HepG2 (cell line): ENCODE data around the gene USP10. TPM values are rescaled to one million over a fixed set of nuclear protein-coding genes. Genes with fewer than 3 reads are reported as not detected.
"Not testable (repeated sequence)": the region's sequence is repeated elsewhere in the genome, so short reads cannot be mapped to it uniquely, and the experiment has no call there.

Source experiments
- ATAC-seq: fragments of 200-7000 bp; cut with Tn5 transposase; 3 replicates; pipeline ENCODE4 v1.9.1; 2020; ENCODE audit warnings: mild to moderate bottlenecking, moderate library complexity
- BruUV-seq: library from RNA; stranded (reverse); fragments of 400-500 nt; replicated peaks from 2 replicates; lab custom pipeline; 2021; lab: Mats Ljungman, UMichigan
- CTCF ChIA-PET: fragments of 300-600 bp; formaldehyde crosslinking; extraction: SDS; loops from one replicate; lab custom pipeline; 2021; ENCODE audit warnings: low total read pairs, inconsistent platforms, low intra/inter-chr PET ratio; lab: Yijun Ruan, JAX
- POLR2A ChIA-PET: fragments of 350-600 bp; sonication (Branson Sonifier 250); formaldehyde crosslinking; loops from one replicate; lab custom pipeline; 2020; ENCODE audit warnings: antibody characterized with exemption, inconsistent platforms; lab: Yijun Ruan, JAX
- DNase-seq: peaks from one replicate; pipeline ENCODE4 v3.0.0-alpha.2; 2015; ENCODE audit warnings: low spot score
- FAIRE-seq: peaks from 3 replicates; lab custom pipeline; 2011; peaks lifted over from hg19 to GRCh38; lab: Jason Lieb, UNC
- H2AFZ ChIP-seq: one replicate; pipeline ENCODE4 v1.6.1; 2011; ENCODE audit warnings: low read length, inconsistent platforms
- H3K27ac ChIP-seq: fragments of 300-600 bp; 3 replicates; pipeline ENCODE4 v1.8.0; 2011; ENCODE audit warnings: mixed run types, mild to moderate bottlenecking, mixed read lengths, low read length, inconsistent platforms; ENCODE audit not compliant: insufficient read depth; ENCODE audit errors: extremely low read length
- H3K27me3 ChIP-seq, 2 experiments: fragments of 200-600 bp in 1 of 2; 2 replicates in 1 of 2; 3 replicates in 1 of 2; pipeline versions ENCODE4 v1.6.0 to v1.8.0; 2011; ENCODE audit warnings: low read length in 2 of 2, mild to moderate bottlenecking in 2 of 2, moderate library complexity in 2 of 2, inconsistent platforms in 1 of 2; ENCODE audit not compliant: insufficient read depth in 2 of 2, control insufficient read depth in 1 of 2
- H3K36me3 ChIP-seq, 2 experiments: fragments of 200-600 bp in 1 of 2; replicated peaks in 1 of 2; 2 replicates in 1 of 2; 3 replicates in 1 of 2; pipeline versions ENCODE4 v1.5.1 to v1.8.0; 2011; ENCODE audit warnings: low read length in 2 of 2, inconsistent platforms in 1 of 2; ENCODE audit not compliant: insufficient read depth in 2 of 2, control insufficient read depth in 1 of 2
- H3K4me1 ChIP-seq: 2 replicates; pipeline ENCODE4 v1.5.1; 2012; ENCODE audit warnings: low read length, inconsistent platforms; ENCODE audit not compliant: insufficient read depth
- H3K4me2 ChIP-seq: 2 replicates; pipeline ENCODE4 v1.6.0; 2011; ENCODE audit warnings: low read depth, low read length, inconsistent platforms
- H3K4me3 ChIP-seq, 3 experiments: fragments of 200-600 bp in 1 of 3; sonication (generic), shearing (Covaris generic) in 1 of 3; replicated peaks in 1 of 3; 2 replicates each; pipeline ENCODE4 v1.5.1; 2011 to 2016; ENCODE audit warnings: low read length in 3 of 3, inconsistent platforms in 2 of 3, low read depth in 2 of 3, mild to moderate bottlenecking in 2 of 3, control low read depth in 1 of 3, mixed read lengths in 1 of 3; ENCODE audit not compliant: insufficient read depth in 1 of 3
- H3K79me2 ChIP-seq: one replicate; pipeline ENCODE4 v1.6.1; 2011; ENCODE audit warnings: low read length, inconsistent platforms; ENCODE audit not compliant: insufficient read depth
- H3K9ac ChIP-seq: 2 replicates; pipeline ENCODE4 v1.6.0; 2011; ENCODE audit warnings: mild to moderate bottlenecking, low read depth, low read length, inconsistent platforms; ENCODE audit not compliant: insufficient read depth
- H3K9me3 ChIP-seq: 2 replicates; pipeline ENCODE4 v1.5.1; 2012; ENCODE audit warnings: mild to moderate bottlenecking, low read length
- H4K20me1 ChIP-seq: 2 replicates; pipeline ENCODE4 v1.6.0; 2011; ENCODE audit warnings: inconsistent platforms, mild to moderate bottlenecking, low read length, moderate library complexity; ENCODE audit not compliant: insufficient read depth
- BRCA1 ChIP-seq: sonication (generic); formaldehyde crosslinking; IDR thresholded peaks from 2 replicates; pipeline ENCODE4 v1.4.0; 2020; ENCODE audit warnings: missing genetic modification reagents
- LCORL ChIP-seq, 2 experiments: fragments of 450-650 bp in 1 of 2; sonication (generic) in 1 of 2; formaldehyde crosslinking in 1 of 2; IDR thresholded peaks; 2 replicates each; pipeline versions ENCODE4 v1.5.0 to v1.6.1; 2017 to 2020; ENCODE audit warnings: antibody characterized with exemption in 1 of 2, missing genetic modification reagents in 1 of 2
- SMARCE1 ChIP-seq: fragments of 450-650 bp; IDR thresholded peaks from 2 replicates; pipeline ENCODE4 v1.6.1; 2017; ENCODE audit warnings: borderline replicate concordance
- SRSF1 ChIP-seq: fragments of 200-400 bp; formaldehyde crosslinking; optimal IDR thresholded peaks from 2 replicates; pipeline ENCODE3; 2017; ENCODE audit warnings: mild to moderate bottlenecking, low read depth, low read length, moderate library complexity
- ZBTB20 ChIP-seq: sonication (generic); formaldehyde crosslinking; IDR thresholded peaks from 2 replicates; pipeline ENCODE4 v1.8.1; 2023; ENCODE audit warnings: missing genetic modification reagents, low read depth, mild to moderate bottlenecking, borderline replicate concordance
- ZNF510 ChIP-seq: sonication (generic); formaldehyde crosslinking; IDR thresholded peaks from 2 replicates; pipeline ENCODE4 v1.4.0; 2020; ENCODE audit warnings: low read depth, mild to moderate bottlenecking, missing genetic modification reagents
- ZNF557 ChIP-seq: sonication (generic); formaldehyde crosslinking; IDR thresholded peaks from 2 replicates; pipeline ENCODE4 v1.4.0; 2020; ENCODE audit warnings: missing genetic modification reagents
- WGBS: methylation state at CpG from one replicate; pipeline ENCODE4 v1.1.6; 2017; ENCODE audit warnings: low lambda C conversion rate; 5-methylcytosine and 5-hydroxymethylcytosine counted together
- in situ Hi-C: cut with HindIII; loops from 2 replicates; pipeline ENCODE4 v1.10.0; 2017; ENCODE audit warnings: low pct_unique_long_range_greater_than_20kb; ENCODE audit not compliant: extremely low pct_ligation_motif_present
- intact Hi-C: fragments of 100-400 bp; cut with micrococcal nuclease; formaldehyde crosslinking; loops from one replicate; pipeline ENCODE4 v1.10.0; 2022; ENCODE audit not compliant: unreplicated experiment
- polyA plus RNA-seq, 8 experiments: library from polyadenylated mRNA; depleted of rRNA in 3 of 8; stranded (reverse) in 7 of 8; unstranded in 1 of 8; fragments of >200 nt; fragmentation: Illumina TruSeq in 4 of 8; extraction: Trizol in 4 of 8; gene quantifications; 2 replicates each; pipeline versions ENCODE4 v1.2.1 to v1.2.3, GENCODE V29; 2011 to 2016; ENCODE audit warnings: low read depth in 4 of 8, missing spikeins in 1 of 8, mixed read lengths in 1 of 8; ENCODE audit not compliant: insufficient read depth in 1 of 8
- total RNA-seq, 5 experiments: library from RNA; depleted of rRNA; stranded (reverse); fragments of >200 nt; fragmentation: Illumina TruSeq; extraction: Trizol; gene quantifications; 2 replicates each; pipeline ENCODE4 v1.2.3, GENCODE V29; 2016; ENCODE audit warnings: low read depth in 1 of 5
- TF ChIP-seq, protein P1 (sequence below): sonication (generic); formaldehyde crosslinking; IDR thresholded peaks from 2 replicates; pipeline ENCODE4 v1.4.0; 2020; ENCODE audit warnings: low read depth, mild to moderate bottlenecking, missing genetic modification reagents
- TF ChIP-seq, protein P2 (sequence below): sonication (generic); formaldehyde crosslinking; IDR thresholded peaks from 2 replicates; pipeline ENCODE4 v1.8.0; 2023; ENCODE audit warnings: mild to moderate bottlenecking, missing genetic modification reagents
- TF ChIP-seq, protein P3 (sequence below): IDR thresholded peaks from 2 replicates; pipeline ENCODE4 v1.6.1; 2016; ENCODE audit warnings: low read depth, missing genetic modification reagents, missing compliant biosample characterization

Gene USP10
- total and polyA plus RNA-seq, 2 of the 13 experiments (the other 11 are each of a cell fraction or from before 2014, with no cell fraction given) = 79.1 to 122 TPM

DNA sequence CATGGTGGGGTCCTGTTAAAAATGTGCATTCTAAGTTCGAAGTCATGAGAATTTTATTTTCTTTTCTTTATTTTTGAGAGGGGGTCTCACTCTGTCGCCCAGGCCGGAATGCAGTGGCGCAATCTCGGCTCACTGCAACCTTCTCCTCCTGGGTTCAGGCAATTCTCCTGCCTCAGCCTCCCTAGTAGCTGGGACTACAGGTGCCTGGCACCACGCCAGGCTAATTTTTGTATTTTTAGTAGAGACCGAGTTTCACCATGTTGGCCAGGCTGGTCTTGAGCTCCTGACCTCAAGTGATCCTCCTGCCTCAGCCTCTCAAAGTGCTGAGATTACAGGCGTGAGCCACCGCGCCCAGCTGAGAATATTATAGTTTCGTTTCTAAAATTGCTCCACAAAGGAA, 48.4 kb downstream of the USP10 start:
- FAIRE-seq; intact Hi-C loops; H3K27me3 ChIP-seq; CTCF ChIA-PET; H3K4me2 ChIP-seq; BruUV-seq; H3K27ac ChIP-seq; H3K9me3 ChIP-seq; H3K4me3 ChIP-seq; H3K9ac ChIP-seq; H3K4me1 ChIP-seq; H2AFZ ChIP-seq; ATAC-seq; DNase-seq; TF ChIP-seq LCORL (CRISPR knock-in tag; IDR thresholded peaks at IDR 0.05): not testable (repeated sequence)
- peaks cover 26% of the 10 kb centered on the region for H4K20me1 ChIP-seq
- POLR2A ChIA-PET = interaction anchor here (0.7 kb wide), 1 partner anchor 86 kb away, joined by 3 read pairs; no protein-coding TSS in a partner anchor
- peaks cover 19 to 56% of the 10 kb centered on the region in 2 experiments for H3K36me3 ChIP-seq
- in situ Hi-C loops = loop anchor here (5.0 kb wide), 1 partner anchor 49 kb away; no protein-coding TSS in a partner anchor
- peaks cover 57% of the 10 kb centered on the region for H3K79me2 ChIP-seq
- TF ChIP-seq LCORL (IDR thresholded peaks at IDR 0.05) = peak; percentile 88
- WGBS = 98% methylated on average over 11 of the region's 11 CpGs

DNA sequence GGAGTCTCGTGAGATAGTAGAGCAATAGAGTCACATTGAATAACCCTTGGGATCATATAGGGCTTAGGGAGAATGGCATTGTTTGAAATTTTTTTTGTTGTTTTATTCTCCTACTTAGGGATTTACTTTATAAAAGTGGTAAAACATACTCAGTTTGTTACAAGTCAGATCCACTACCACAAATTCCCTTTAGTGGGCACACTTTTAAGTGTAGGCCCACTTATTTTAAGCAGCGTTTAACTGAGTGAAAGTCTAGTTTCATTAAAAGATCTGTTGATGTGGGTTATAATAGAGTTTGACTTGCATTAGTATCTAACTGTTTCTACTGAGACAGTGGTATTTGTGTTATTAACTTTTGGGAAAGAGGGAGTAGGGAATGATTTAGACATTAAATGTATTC, 49.3 kb downstream of the USP10 start:
- ATAC-seq = no peak
- no peak overlapping the region for H2AFZ ChIP-seq
- H3K27ac ChIP-seq = no peak overlapping the region
- H3K79me2 ChIP-seq = peaks cover 55% of the 10 kb centered on the region
- H3K4me1 ChIP-seq = peaks cover 5% of the 10 kb centered on the region
- BruUV-seq = no TSS peak
- no peak for FAIRE-seq
- no peak for DNase-seq
- ChIA-PET POLR2A (no interaction called here), CTCF (no interaction called here)
- intact Hi-C loops = no loop called here
- H3K27me3 ChIP-seq = no peaks in the 10 kb centered on the region
- H3K9ac ChIP-seq = no peak overlapping the region
- 98% methylated on average over 2 of the region's 2 CpGs for WGBS
- peaks cover 34% of the 10 kb centered on the region for H4K20me1 ChIP-seq
- in situ Hi-C loops = loop anchor here (5.0 kb wide), 1 partner anchor 48 kb away; no protein-coding TSS in a partner anchor
- H3K36me3 ChIP-seq = peaks cover 19 to 54% of the 10 kb centered on the region in 2 experiments
- no peak overlapping the region for H3K4me2 ChIP-seq
- H3K9me3 ChIP-seq = no peaks in the 10 kb centered on the region
- no peak overlapping the region for H3K4me3 ChIP-seq
- no peak for TF ChIP-seq ZNF557
- TF ChIP-seq ZNF510 (CRISPR knock-in tag) = no peak
- TF ChIP-seq, protein P1, sequence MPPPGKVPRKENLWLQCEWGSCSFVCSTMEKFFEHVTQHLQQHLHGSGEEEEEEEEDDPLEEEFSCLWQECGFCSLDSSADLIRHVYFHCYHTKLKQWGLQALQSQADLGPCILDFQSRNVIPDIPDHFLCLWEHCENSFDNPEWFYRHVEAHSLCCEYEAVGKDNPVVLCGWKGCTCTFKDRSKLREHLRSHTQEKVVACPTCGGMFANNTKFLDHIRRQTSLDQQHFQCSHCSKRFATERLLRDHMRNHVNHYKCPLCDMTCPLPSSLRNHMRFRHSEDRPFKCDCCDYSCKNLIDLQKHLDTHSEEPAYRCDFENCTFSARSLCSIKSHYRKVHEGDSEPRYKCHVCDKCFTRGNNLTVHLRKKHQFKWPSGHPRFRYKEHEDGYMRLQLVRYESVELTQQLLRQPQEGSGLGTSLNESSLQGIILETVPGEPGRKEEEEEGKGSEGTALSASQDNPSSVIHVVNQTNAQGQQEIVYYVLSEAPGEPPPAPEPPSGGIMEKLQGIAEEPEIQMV (CRISPR knock-in tag) = no peak
- TF ChIP-seq, protein P2, sequence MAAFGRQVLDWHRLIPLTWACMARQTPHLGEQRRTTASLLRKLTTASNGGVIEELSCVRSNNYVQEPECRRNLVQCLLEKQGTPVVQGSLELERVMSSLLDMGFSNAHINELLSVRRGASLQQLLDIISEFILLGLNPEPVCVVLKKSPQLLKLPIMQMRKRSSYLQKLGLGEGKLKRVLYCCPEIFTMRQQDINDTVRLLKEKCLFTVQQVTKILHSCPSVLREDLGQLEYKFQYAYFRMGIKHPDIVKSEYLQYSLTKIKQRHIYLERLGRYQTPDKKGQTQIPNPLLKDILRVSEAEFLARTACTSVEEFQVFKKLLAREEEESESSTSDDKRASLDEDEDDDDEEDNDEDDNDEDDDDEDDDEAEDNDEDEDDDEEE (CRISPR knock-in tag) = no peak
- no peak for TF ChIP-seq SRSF1
- no peak for TF ChIP-seq SMARCE1
- TF ChIP-seq ZBTB20 = no peak
- TF ChIP-seq, protein P3, sequence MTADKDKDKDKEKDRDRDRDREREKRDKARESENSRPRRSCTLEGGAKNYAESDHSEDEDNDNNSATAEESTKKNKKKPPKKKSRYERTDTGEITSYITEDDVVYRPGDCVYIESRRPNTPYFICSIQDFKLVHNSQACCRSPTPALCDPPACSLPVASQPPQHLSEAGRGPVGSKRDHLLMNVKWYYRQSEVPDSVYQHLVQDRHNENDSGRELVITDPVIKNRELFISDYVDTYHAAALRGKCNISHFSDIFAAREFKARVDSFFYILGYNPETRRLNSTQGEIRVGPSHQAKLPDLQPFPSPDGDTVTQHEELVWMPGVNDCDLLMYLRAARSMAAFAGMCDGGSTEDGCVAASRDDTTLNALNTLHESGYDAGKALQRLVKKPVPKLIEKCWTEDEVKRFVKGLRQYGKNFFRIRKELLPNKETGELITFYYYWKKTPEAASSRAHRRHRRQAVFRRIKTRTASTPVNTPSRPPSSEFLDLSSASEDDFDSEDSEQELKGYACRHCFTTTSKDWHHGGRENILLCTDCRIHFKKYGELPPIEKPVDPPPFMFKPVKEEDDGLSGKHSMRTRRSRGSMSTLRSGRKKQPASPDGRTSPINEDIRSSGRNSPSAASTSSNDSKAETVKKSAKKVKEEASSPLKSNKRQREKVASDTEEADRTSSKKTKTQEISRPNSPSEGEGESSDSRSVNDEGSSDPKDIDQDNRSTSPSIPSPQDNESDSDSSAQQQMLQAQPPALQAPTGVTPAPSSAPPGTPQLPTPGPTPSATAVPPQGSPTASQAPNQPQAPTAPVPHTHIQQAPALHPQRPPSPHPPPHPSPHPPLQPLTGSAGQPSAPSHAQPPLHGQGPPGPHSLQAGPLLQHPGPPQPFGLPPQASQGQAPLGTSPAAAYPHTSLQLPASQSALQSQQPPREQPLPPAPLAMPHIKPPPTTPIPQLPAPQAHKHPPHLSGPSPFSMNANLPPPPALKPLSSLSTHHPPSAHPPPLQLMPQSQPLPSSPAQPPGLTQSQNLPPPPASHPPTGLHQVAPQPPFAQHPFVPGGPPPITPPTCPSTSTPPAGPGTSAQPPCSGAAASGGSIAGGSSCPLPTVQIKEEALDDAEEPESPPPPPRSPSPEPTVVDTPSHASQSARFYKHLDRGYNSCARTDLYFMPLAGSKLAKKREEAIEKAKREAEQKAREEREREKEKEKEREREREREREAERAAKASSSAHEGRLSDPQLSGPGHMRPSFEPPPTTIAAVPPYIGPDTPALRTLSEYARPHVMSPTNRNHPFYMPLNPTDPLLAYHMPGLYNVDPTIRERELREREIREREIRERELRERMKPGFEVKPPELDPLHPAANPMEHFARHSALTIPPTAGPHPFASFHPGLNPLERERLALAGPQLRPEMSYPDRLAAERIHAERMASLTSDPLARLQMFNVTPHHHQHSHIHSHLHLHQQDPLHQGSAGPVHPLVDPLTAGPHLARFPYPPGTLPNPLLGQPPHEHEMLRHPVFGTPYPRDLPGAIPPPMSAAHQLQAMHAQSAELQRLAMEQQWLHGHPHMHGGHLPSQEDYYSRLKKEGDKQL (CRISPR knock-in tag) = no peak
- TF ChIP-seq BRCA1 (CRISPR knock-in tag) = no peak
